NCI-H226 (cell line): ENCODE results near the gene RRAS2.
"Not testable (repeated sequence)": the region's sequence is repeated elsewhere in the genome, so short reads cannot be mapped to it uniquely, and the experiment has no call there.

Experiments used
- DNase-seq: peaks from one replicate; pipeline ENCODE4 v3.0.0-alpha.2; 2015

RRAS2 gene

GRCh38 chr11:14300661-14301304, 58.2 kb downstream of the RRAS2 start:
- peak; percentile 47 for DNase-seq

GRCh38 chr11:14299921-14300320, 59.1 kb downstream of the RRAS2 start:
- no peak for DNase-seq

- DNase-seq, result no peak
Observed at GRCh38 chr11:14290422-14290821, 68.6 kb downstream of the RRAS2 start.

- DNase-seq, result no peak
Observed at GRCh38 chr11:14288189-14288935, 70.6 kb downstream of the RRAS2 start.

- not testable (repeated sequence) for DNase-seq
Observed at GRCh38 chr11:14278869-14279268, 80.1 kb downstream of the RRAS2 start.

GRCh38 chr11:14275076-14275475, 83.9 kb downstream of the RRAS2 start:
- DNase-seq, result no peak

- DNase-seq, result no peak
Observed at GRCh38 chr11:14273895-14274294, 85.1 kb downstream of the RRAS2 start.

GRCh38 chr11:14270690-14271542, 88.1 kb downstream of the RRAS2 start:
- no peak for DNase-seq

GRCh38 chr11:14269692-14270573, 89.0 kb downstream of the RRAS2 start:
- no peak for DNase-seq

GRCh38 chr11:14267861-14268635, 90.9 kb downstream of the RRAS2 start:
- DNase-seq, result no peak

- DNase-seq, result no peak
Observed at GRCh38 chr11:14266622-14267021, 92.4 kb downstream of the RRAS2 start.

GRCh38 chr11:14264966-14265365, 94.0 kb downstream of the RRAS2 start:
- DNase-seq, result no peak

- no peak for DNase-seq
Observed at GRCh38 chr11:14262271-14262846, 96.6 kb downstream of the RRAS2 start.

GRCh38 chr11:14261066-14261465, 97.9 kb downstream of the RRAS2 start:
- DNase-seq, result no peak

- DNase-seq, result no peak
Observed at GRCh38 chr11:14259878-14260277, 99.1 kb downstream of the RRAS2 start.

- no peak for DNase-seq
Observed at GRCh38 chr11:14259186-14259784, 99.7 kb downstream of the RRAS2 start.

- DNase-seq, result peak; percentile 49
Observed at GRCh38 chr11:14258221-14258935, 100.6 kb downstream of the RRAS2 start.

GRCh38 chr11:14255238-14255534, 103.8 kb downstream of the RRAS2 start:
- DNase-seq, result no peak

GRCh38 chr11:14254533-14255237, 104.3 kb downstream of the RRAS2 start:
- DNase-seq, result no peak

GRCh38 chr11:14253840-14254239, 105.1 kb downstream of the RRAS2 start:
- no peak for DNase-seq
